H9 (cell line): ENCODE results near the gene OR10AG1. TPM values are rescaled to one million over a fixed set of nuclear protein-coding genes. Genes with fewer than 3 reads are reported as not detected.

Experiments used
- DNase-seq: peaks from one replicate; pipeline ENCODE4 v3.0.0-alpha.2; 2017
- H2AFZ ChIP-seq: one replicate; pipeline ENCODE4 v1.6.1; 2013; ENCODE audit warnings: mild to moderate bottlenecking, low read length, control low read depth, moderate library complexity
- H2AK5ac ChIP-seq: 2 replicates; pipeline ENCODE4 v1.6.1; 2013; ENCODE audit warnings: low read length, control low read depth, mixed read lengths; ENCODE audit not compliant: insufficient read length
- H2BK120ac ChIP-seq: one replicate; pipeline ENCODE4 v1.6.1; 2013; ENCODE audit warnings: low read depth, mild to moderate bottlenecking, low read length, control low read depth, inconsistent platforms; ENCODE audit not compliant: poor library complexity, severe bottlenecking
- H2BK12ac ChIP-seq: 2 replicates; pipeline ENCODE4 v1.6.1; 2013; ENCODE audit warnings: low read length, control low read depth, mixed read lengths, low read depth; ENCODE audit not compliant: insufficient read length
- H2BK15ac ChIP-seq: 2 replicates; pipeline ENCODE4 v1.6.1; 2013; ENCODE audit warnings: low read depth, low read length, control low read depth
- H2BK20ac ChIP-seq: one replicate; pipeline ENCODE4 v1.6.1; 2013; ENCODE audit warnings: low read depth, mild to moderate bottlenecking, low read length, control low read depth, inconsistent platforms; ENCODE audit not compliant: poor library complexity, severe bottlenecking
- H2BK5ac ChIP-seq: 2 replicates; pipeline ENCODE4 v1.6.1; 2013; ENCODE audit warnings: low read length, control low read depth, mixed read lengths; ENCODE audit not compliant: insufficient read length
- H3K14ac ChIP-seq: 2 replicates; pipeline ENCODE4 v1.6.1; 2013; ENCODE audit warnings: low read length, control low read depth; ENCODE audit not compliant: insufficient read depth
- H3K18ac ChIP-seq: 2 replicates; pipeline ENCODE4 v1.6.1; 2013; ENCODE audit warnings: low read depth, mild to moderate bottlenecking, mixed read lengths, low read length, control low read depth; ENCODE audit not compliant: insufficient read length
- H3K23ac ChIP-seq: 2 replicates; pipeline ENCODE4 v1.6.1; 2013; ENCODE audit warnings: low read length, control low read depth, mixed read lengths, low read depth; ENCODE audit not compliant: insufficient read length
- H3K23me2 ChIP-seq: 2 replicates; pipeline ENCODE4 v1.6.1; 2013; ENCODE audit warnings: low read depth, mild to moderate bottlenecking, mixed read lengths, low read length, control low read depth; ENCODE audit not compliant: insufficient read length, poor library complexity, severe bottlenecking
- H3K27ac ChIP-seq: 2 replicates; pipeline ENCODE4 v1.5.1; 2013; ENCODE audit warnings: low read length, control low read depth, mixed read lengths, low read depth; ENCODE audit not compliant: insufficient read length
- H3K27me3 ChIP-seq: 2 replicates; pipeline ENCODE4 v1.6.1; 2013; ENCODE audit warnings: low read length, control low read depth, inconsistent platforms; ENCODE audit not compliant: insufficient read depth
- H3K4ac ChIP-seq: 2 replicates; pipeline ENCODE4 v1.6.1; 2013; ENCODE audit warnings: low read depth, mild to moderate bottlenecking, control low read depth, inconsistent platforms, low read length, moderate library complexity
- H3K4me1 ChIP-seq: 2 replicates; pipeline ENCODE4 v1.6.1; 2013; ENCODE audit warnings: low read length, control low read depth, inconsistent platforms; ENCODE audit not compliant: insufficient read depth
- H3K4me2 ChIP-seq: 2 replicates; pipeline ENCODE4 v1.6.1; 2013; ENCODE audit warnings: low read length, control low read depth, mixed read lengths; ENCODE audit not compliant: insufficient read length, insufficient read depth
- H3K56ac ChIP-seq: 2 replicates; pipeline ENCODE4 v1.6.1; 2013; ENCODE audit warnings: low read depth, mild to moderate bottlenecking, mixed read lengths, low read length, control low read depth; ENCODE audit not compliant: insufficient read length
- H3K79me1 ChIP-seq: 2 replicates; pipeline ENCODE4 v1.6.1; 2013; ENCODE audit warnings: low read depth, mild to moderate bottlenecking, moderate library complexity, low read length, control low read depth, inconsistent platforms; ENCODE audit not compliant: insufficient read depth, poor library complexity, severe bottlenecking
- H3K79me2 ChIP-seq: 2 replicates; pipeline ENCODE4 v1.6.1; 2013; ENCODE audit warnings: low read length, control low read depth, inconsistent platforms; ENCODE audit not compliant: insufficient read depth
- H3K9ac ChIP-seq: 2 replicates; pipeline ENCODE4 v1.6.1; 2013; ENCODE audit warnings: low read length, control low read depth, mixed read lengths; ENCODE audit not compliant: insufficient read length; ENCODE audit errors: extremely low read depth
- H3K9me3 ChIP-seq: one replicate; pipeline ENCODE4 v1.6.1; 2013; ENCODE audit warnings: low read depth, low read length, inconsistent platforms; ENCODE audit not compliant: control insufficient read depth
- H3T11ph ChIP-seq: one replicate; pipeline ENCODE4 v1.6.1; 2013; ENCODE audit warnings: mild to moderate bottlenecking, low read length, control low read depth, inconsistent platforms
- H4K20me1 ChIP-seq: one replicate; pipeline ENCODE4 v1.6.1; 2013; ENCODE audit not compliant: control insufficient read depth, insufficient read length, insufficient read depth
- H4K5ac ChIP-seq: 2 replicates; pipeline ENCODE4 v1.6.1; 2013; ENCODE audit warnings: low read depth, mild to moderate bottlenecking, mixed read lengths, low read length, control low read depth; ENCODE audit not compliant: insufficient read length
- H4K8ac ChIP-seq: replicated peaks from 2 replicates; pipeline ENCODE4 v1.6.1; 2013; ENCODE audit warnings: low read length, control low read depth, mixed read lengths, low read depth; ENCODE audit not compliant: insufficient read length
- H4K91ac ChIP-seq: 2 replicates; pipeline ENCODE4 v1.6.1; 2013; ENCODE audit warnings: low read depth, mild to moderate bottlenecking, moderate library complexity, mixed read lengths, low read length, control low read depth; ENCODE audit not compliant: insufficient read length
- H3K27ac Mint-ChIP-seq, 3 experiments: 2 replicates in 2 of 3; 3 replicates in 1 of 3; pipeline ENCODE4 v1.8.0; 2020 to 2021; ENCODE audit warnings: mixed read lengths in 3 of 3, mild to moderate bottlenecking in 1 of 3, moderate library complexity in 1 of 3
- H3K27me3 Mint-ChIP-seq: 2 replicates; pipeline ENCODE4 v1.8.0; 2021; ENCODE audit warnings: low read depth, mild to moderate bottlenecking, moderate library complexity, mixed read lengths
- H3K36me3 Mint-ChIP-seq, 3 experiments: 2 replicates in 2 of 3; 3 replicates in 1 of 3; pipeline ENCODE4 v1.8.0; 2020 to 2021; ENCODE audit warnings: low read depth in 3 of 3, mixed read lengths in 3 of 3; ENCODE audit not compliant: insufficient read depth in 1 of 3
- H3K4me1 Mint-ChIP-seq, 2 experiments: 2 replicates each; pipeline ENCODE4 v1.8.0; 2020; ENCODE audit warnings: mixed read lengths in 2 of 2
- H3K4me3 Mint-ChIP-seq, 2 experiments: 2 replicates in 1 of 2; 3 replicates in 1 of 2; pipeline ENCODE4 v1.8.0; 2020 to 2021; ENCODE audit warnings: mild to moderate bottlenecking in 2 of 2, mixed read lengths in 2 of 2, moderate library complexity in 1 of 2
- H3K9me3 Mint-ChIP-seq, 2 experiments: 2 replicates in 1 of 2; 3 replicates in 1 of 2; pipeline ENCODE4 v1.8.0; 2020; ENCODE audit warnings: mild to moderate bottlenecking in 2 of 2, mixed read lengths in 2 of 2, moderate library complexity in 1 of 2
- WGBS: extraction: QIAGEN DNeasy Blood & Tissue Kit; methylation state at CpG from one replicate; pipeline ENCODE4 v1.1.7; 2013; ENCODE audit warnings: missing lambda C conversion rate, low lambda C conversion rate, mixed read lengths; ENCODE audit not compliant: insufficient read length; ENCODE audit errors: extremely low coverage; 5-methylcytosine and 5-hydroxymethylcytosine counted together
- total RNA-seq: library from RNA; stranded (reverse); gene quantifications from 2 replicates; pipeline ENCODE4 v1.2.1, GENCODE V29; 2021
- TF ChIP-seq, protein P1 (sequence below): fragments of 200-600 bp; sonication (generic); conservative IDR thresholded peaks from 3 replicates; pipeline ENCODE4 v1.8.0; 2021; ENCODE audit warnings: antibody characterized with exemption, mild to moderate bottlenecking

OR10AG1 gene
- total RNA-seq, 1 experiment from 2014 or later, result not detected

DNA sequence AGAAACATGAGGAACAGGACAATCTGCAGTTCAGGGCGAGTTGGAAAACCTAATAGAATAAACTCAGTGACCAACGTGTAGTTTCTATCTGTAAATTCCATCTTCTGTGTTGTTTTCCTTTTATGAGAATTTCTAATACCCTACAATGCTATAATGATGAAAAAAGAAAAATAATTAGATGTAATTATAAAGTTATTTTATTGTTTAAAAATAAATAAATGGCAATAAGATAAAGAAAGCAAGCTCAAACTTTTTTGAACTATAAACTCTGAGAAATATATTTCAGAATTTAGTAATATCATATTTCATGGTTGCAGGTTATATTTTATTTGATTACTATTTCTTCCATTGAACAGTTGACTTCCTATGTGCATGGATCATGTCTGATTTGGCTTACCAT lies 33.4 kb downstream of the OR10AG1 start, which contains the start of gene OR5I1:
Gene OR5I1, minus strand, starts transcription at position 101 of the 400 bp plus-strand sequence. Its CDS starts 0 bp downstream, at position 101.
- Histone ChIP-seq H3K9ac (no peak within 1 kb of the TSS), H3K14ac (no peak within 1 kb of the TSS), H3T11ph (no peak within 1 kb of the TSS), H3K9me3 (peaks cover 25% of the 10 kb centered on the region), H2BK5ac (no peak within 1 kb of the TSS), H3K27ac (no peak within 1 kb of the TSS), H3K79me1 (no peaks in the 10 kb centered on the region), H2BK12ac (no peak within 1 kb of the TSS), H2BK20ac (no peak within 1 kb of the TSS), H2AK5ac (no peak within 1 kb of the TSS), H3K4me1 (no peaks in the 10 kb centered on the region), H3K79me2 (no peaks in the 10 kb centered on the region), H3K4ac (no peak within 1 kb of the TSS), H3K56ac (no peak within 1 kb of the TSS), H3K27me3 (no peaks in the 10 kb centered on the region), H4K5ac (no peak within 1 kb of the TSS), H2BK15ac (no peak within 1 kb of the TSS), H3K23ac (no peak within 1 kb of the TSS), H2BK120ac (no peak within 1 kb of the TSS), H4K20me1 (no peaks in the 10 kb centered on the region), H4K91ac (no peak within 1 kb of the TSS), H2AFZ (no peak within 1 kb of the TSS), H4K8ac (no peak within 1 kb of the TSS), H3K23me2 (no peaks in the 10 kb centered on the region), H3K4me2 (no peak within 1 kb of the TSS), H3K18ac (no peak within 1 kb of the TSS)
- WGBS, result no CpG with 5 or more reads among the region's 2 CpGs
- H3K4me1 Mint-ChIP-seq, result no peaks in the 10 kb centered on the region
- H3K27ac Mint-ChIP-seq, result no peak within 1 kb of the TSS
- peaks cover 0 to 6% (median 0%) of the 10 kb centered on the region in 3 experiments; a peak in 3 of 7 replicates for H3K36me3 Mint-ChIP-seq
- no peak within 1 kb of the TSS for H3K4me3 Mint-ChIP-seq
- H3K27me3 Mint-ChIP-seq, result no peaks in the 10 kb centered on the region
- TF ChIP-seq, protein P1, sequence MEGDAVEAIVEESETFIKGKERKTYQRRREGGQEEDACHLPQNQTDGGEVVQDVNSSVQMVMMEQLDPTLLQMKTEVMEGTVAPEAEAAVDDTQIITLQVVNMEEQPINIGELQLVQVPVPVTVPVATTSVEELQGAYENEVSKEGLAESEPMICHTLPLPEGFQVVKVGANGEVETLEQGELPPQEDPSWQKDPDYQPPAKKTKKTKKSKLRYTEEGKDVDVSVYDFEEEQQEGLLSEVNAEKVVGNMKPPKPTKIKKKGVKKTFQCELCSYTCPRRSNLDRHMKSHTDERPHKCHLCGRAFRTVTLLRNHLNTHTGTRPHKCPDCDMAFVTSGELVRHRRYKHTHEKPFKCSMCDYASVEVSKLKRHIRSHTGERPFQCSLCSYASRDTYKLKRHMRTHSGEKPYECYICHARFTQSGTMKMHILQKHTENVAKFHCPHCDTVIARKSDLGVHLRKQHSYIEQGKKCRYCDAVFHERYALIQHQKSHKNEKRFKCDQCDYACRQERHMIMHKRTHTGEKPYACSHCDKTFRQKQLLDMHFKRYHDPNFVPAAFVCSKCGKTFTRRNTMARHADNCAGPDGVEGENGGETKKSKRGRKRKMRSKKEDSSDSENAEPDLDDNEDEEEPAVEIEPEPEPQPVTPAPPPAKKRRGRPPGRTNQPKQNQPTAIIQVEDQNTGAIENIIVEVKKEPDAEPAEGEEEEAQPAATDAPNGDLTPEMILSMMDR, result no peak
- DNase-seq, result no peak
- peaks cover 19 to 45% of the 10 kb centered on the region in 2 experiments for H3K9me3 Mint-ChIP-seq
